CD4-positive, alpha-beta T cell (primary cell): ENCODE measurements around the gene TBC1D2B. TPM values are rescaled to one million over a fixed set of nuclear protein-coding genes. Genes with fewer than 3 reads are reported as not detected.

Source experiments
- ATAC-seq: fragments of 200-7000 bp; cut with Tn5 transposase; one replicate; pipeline ENCODE4 v1.10.0; 2022; ENCODE audit warnings: mild to moderate bottlenecking; ENCODE audit not compliant: poor library complexity
- CTCF ChIA-PET: fragments of 350-600 bp; sonication (Branson Sonifier 250); formaldehyde crosslinking; loops from one replicate; lab custom pipeline; 2021; ENCODE audit warnings: antibody characterized with exemption, inconsistent platforms; lab: Charles Lee
- POLR2A ChIA-PET: fragments of 350-600 bp; sonication (Branson Sonifier 250); formaldehyde crosslinking; loops from one replicate; lab custom pipeline; 2021; ENCODE audit warnings: antibody characterized with exemption, inconsistent platforms; lab: Charles Lee
- DNase-seq, 14 experiments: peaks; one replicate each; pipeline ENCODE4 v3.0.0-alpha.2; 2013 to 2020; ENCODE audit warnings: mixed read lengths in 2 of 14
- H3K27ac ChIP-seq, 2 donors: one replicate each; pipeline versions ENCODE4 v1.5.1 to v1.7.0; 2013; ENCODE audit warnings: low read length in 2 of 2, low read depth in 1 of 2, mild to moderate bottlenecking in 1 of 2
- H3K27me3 ChIP-seq, 2 experiments: 1 replicate in 1 of 2; 2 replicates in 1 of 2; pipeline versions ENCODE4 v1.6.1 to v1.7.0; 2013; ENCODE audit warnings: low read length in 2 of 2, control low read depth in 1 of 2, mild to moderate bottlenecking in 1 of 2, moderate library complexity in 1 of 2; ENCODE audit not compliant: insufficient read depth in 2 of 2, control insufficient read depth in 1 of 2
- H3K36me3 ChIP-seq: one replicate; pipeline ENCODE4 v1.6.1; 2013; ENCODE audit warnings: low read length, control low read depth; ENCODE audit not compliant: insufficient read depth
- H3K4me1 ChIP-seq: one replicate; pipeline ENCODE4 v1.6.1; 2013; ENCODE audit warnings: low read length, control low read depth; ENCODE audit not compliant: insufficient read depth
- H3K4me3 ChIP-seq: one replicate; pipeline ENCODE4 v1.5.1; 2013; ENCODE audit warnings: mild to moderate bottlenecking, low read length, moderate library complexity
- H3K9me3 ChIP-seq, 2 experiments: 1 replicate in 1 of 2; 2 replicates in 1 of 2; pipeline versions ENCODE4 v1.6.1 to v1.7.0; 2013; ENCODE audit warnings: low read length in 2 of 2, mild to moderate bottlenecking in 2 of 2, control low read depth in 1 of 2, moderate library complexity in 1 of 2; ENCODE audit not compliant: control insufficient read depth in 1 of 2, insufficient read depth in 1 of 2
- H3K27ac Mint-ChIP-seq: one replicate; pipeline ENCODE4 v1.8.0; 2020; ENCODE audit warnings: mixed read lengths
- H3K27me3 Mint-ChIP-seq: one replicate; pipeline ENCODE4 v1.8.0; 2021; ENCODE audit warnings: mixed read lengths
- H3K36me3 Mint-ChIP-seq: one replicate; pipeline ENCODE4 v1.8.0; 2021; ENCODE audit warnings: low read depth, mixed read lengths
- H3K4me1 Mint-ChIP-seq: one replicate; pipeline ENCODE4 v1.8.0; 2021; ENCODE audit warnings: low read depth, mixed read lengths
- H3K4me3 Mint-ChIP-seq: one replicate; pipeline ENCODE4 v1.8.0; 2020; ENCODE audit warnings: mild to moderate bottlenecking, mixed read lengths
- H3K9me3 Mint-ChIP-seq: one replicate; pipeline ENCODE4 v1.8.0; 2020; ENCODE audit warnings: mixed read lengths
- CTCF ChIP-seq: fragments of 200-600 bp; IDR thresholded peaks from one replicate; pipeline ENCODE4 v1.8.0; 2022; ENCODE audit warnings: antibody characterized with exemption, mild to moderate bottlenecking
- intact Hi-C, 2 experiments: fragments of 100-400 bp; cut with DNase I in 1 of 2; cut with micrococcal nuclease in 1 of 2; formaldehyde crosslinking; loops; one replicate each; pipeline versions ENCODE4 v1.15.1 to v1.9.0; 2023 to 2025; cut with DNase I, micrococcal nuclease
- total RNA-seq, 174 experiments: library from RNA in 2 of 174; stranded (reverse) in 2 of 174; gene quantifications; one replicate each; pipeline ENCODE4 v1.2.3 and lab custom pipeline; 2021 to 2026

The TBC1D2B gene
- total RNA-seq, 2 experiments from 2014 or later, result 89.3 to 97.6 TPM

DNA sequence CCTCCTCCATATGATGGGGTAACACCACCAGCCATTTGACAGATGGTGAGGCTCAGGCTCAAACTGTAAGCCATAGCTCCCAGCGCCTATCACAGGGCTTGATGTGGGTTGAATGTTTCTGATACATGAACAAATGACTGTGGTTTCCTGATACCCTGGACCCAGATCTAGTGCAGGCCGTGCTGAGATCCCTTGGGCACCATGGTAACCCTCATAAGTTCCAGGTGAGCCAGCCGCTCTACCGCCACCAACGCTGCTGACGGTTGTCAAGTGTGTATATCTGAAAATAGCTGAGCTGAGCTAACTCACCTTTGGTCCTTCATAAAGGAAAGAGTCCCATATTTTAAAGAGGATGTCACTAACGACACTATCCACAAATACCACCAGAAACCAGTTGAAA lies 74.5 kb downstream of the TBC1D2B start:
- Histone ChIP-seq H3K4me1 (peaks cover 14% of the 10 kb centered on the region), H3K27me3 (no peaks in the 10 kb centered on the region), H3K27ac (no peak overlapping the region), H3K36me3 (peaks cover 96% of the 10 kb centered on the region), H3K4me3 (no peak overlapping the region), H3K9me3 (no peaks in the 10 kb centered on the region)
- H3K4me1 Mint-ChIP-seq, result peaks cover 26% of the 10 kb centered on the region
- ChIA-PET CTCF (interaction anchor here (1.7 kb wide), 1 partner anchor 105 kb away, joined by 6 read pairs; no protein-coding TSS in a partner anchor), POLR2A (no interaction called here)
- no peaks in the 10 kb centered on the region for H3K27me3 Mint-ChIP-seq
- DNase-seq (no peak), ATAC-seq (no peak)
- H3K36me3 Mint-ChIP-seq, result peaks cover 90% of the 10 kb centered on the region
- H3K4me3 Mint-ChIP-seq, result no peak overlapping the region
- no peak for TF ChIP-seq CTCF
- intact Hi-C loops, result no loop called here
- H3K9me3 Mint-ChIP-seq, result no peaks in the 10 kb centered on the region
- H3K27ac Mint-ChIP-seq, result peak overlapping the region; percentile 24

GRCh38 chr15:78001656-78002055 lies 75.9 kb downstream of the TBC1D2B start:
- no peak overlapping the region for H3K27ac ChIP-seq
- POLR2A ChIA-PET, result no interaction called here
- CTCF ChIA-PET, result interaction anchor here (1.7 kb wide), 1 partner anchor 106 kb away, joined by 6 read pairs; no protein-coding TSS in a partner anchor
- H3K27ac Mint-ChIP-seq, result peak overlapping the region; percentile 24
- peaks cover 93% of the 10 kb centered on the region for H3K36me3 ChIP-seq
- ATAC-seq (no peak), DNase-seq (no peak)
- H3K4me1 ChIP-seq, result peaks cover 14% of the 10 kb centered on the region
- no peaks in the 10 kb centered on the region for H3K27me3 Mint-ChIP-seq
- no peak overlapping the region for H3K4me3 Mint-ChIP-seq
- intact Hi-C loops, result loop anchor here in 1 of 2 experiments (2.0 kb wide), 1 partner anchor 75 kb away; the partner anchor contains the start of gene TBC1D2B
- no peak for TF ChIP-seq CTCF
- peaks cover 87% of the 10 kb centered on the region for H3K36me3 Mint-ChIP-seq
- H3K9me3 ChIP-seq, result no peaks in the 10 kb centered on the region
- peaks cover 24% of the 10 kb centered on the region for H3K4me1 Mint-ChIP-seq
- no peaks in the 10 kb centered on the region for H3K9me3 Mint-ChIP-seq
- no peak overlapping the region for H3K4me3 ChIP-seq
- H3K27me3 ChIP-seq, result no peaks in the 10 kb centered on the region

- Mint-ChIP-seq H3K36me3 (peaks cover 82% of the 10 kb centered on the region), H3K27ac (peak overlapping the region; percentile 45), H3K4me1 (peaks cover 17% of the 10 kb centered on the region), H3K4me3 (no peak overlapping the region), H3K27me3 (no peaks in the 10 kb centered on the region), H3K9me3 (no peaks in the 10 kb centered on the region)
- peaks cover 14% of the 10 kb centered on the region for H3K4me1 ChIP-seq
- ChIA-PET POLR2A (no interaction called here), CTCF (interaction anchor here (1.1 to 2.5 kb wide), 3 partner anchors 17 to 112 kb away, joined by 4 to 57 read pairs (median 9); no protein-coding TSS in a partner anchor)
- ATAC-seq, result no peak
- H3K4me3 ChIP-seq, result no peak overlapping the region
- H3K36me3 ChIP-seq, result peaks cover 89% of the 10 kb centered on the region
- no peaks in the 10 kb centered on the region for H3K9me3 ChIP-seq
- DNase-seq, result no peak
- intact Hi-C loops, result loop anchor here (1.0 to 2.0 kb wide), 3 partner anchors 76 to 240 kb away; partner anchors contain the start of gene TBC1D2B (in 1 of the 2)
- H3K27ac ChIP-seq, result no peak overlapping the region
- TF ChIP-seq CTCF, result no peak
- H3K27me3 ChIP-seq, result no peaks in the 10 kb centered on the region
Measured at GRCh38 chr15:78000927-78001249, 76.6 kb downstream of the TBC1D2B start.
